Activated naive CD8-positive, alpha-beta T cell (primary cell): Measurements from ENCODE around the gene GINS1.

Experiments
- H3K27ac Mint-ChIP-seq: one replicate; pipeline ENCODE4 v1.8.0; 2021; ENCODE audit warnings: mixed read lengths
- H3K27me3 Mint-ChIP-seq: one replicate; pipeline ENCODE4 v1.8.0; 2021; ENCODE audit warnings: mixed read lengths
- H3K36me3 Mint-ChIP-seq: one replicate; pipeline ENCODE4 v1.8.0; 2021; ENCODE audit warnings: mixed read lengths
- H3K4me1 Mint-ChIP-seq: one replicate; pipeline ENCODE4 v1.8.0; 2021; ENCODE audit warnings: low read depth, mixed read lengths
- H3K4me3 Mint-ChIP-seq: one replicate; pipeline ENCODE4 v1.8.0; 2021; ENCODE audit warnings: mild to moderate bottlenecking, mixed read lengths
- H3K9me3 Mint-ChIP-seq: one replicate; pipeline ENCODE4 v1.8.0; 2021; ENCODE audit warnings: low read depth, mixed read lengths

The GINS1 gene

GRCh38 chr20:25486377-25486776, 78.9 kb downstream of the GINS1 start:
- Mint-ChIP-seq H3K9me3 (no peaks in the 10 kb centered on the region), H3K27ac (peak overlapping the region; percentile 35), H3K4me3 (no peak overlapping the region), H3K36me3 (no peaks in the 10 kb centered on the region), H3K4me1 (peaks cover 26% of the 10 kb centered on the region), H3K27me3 (no peaks in the 10 kb centered on the region)

- Mint-ChIP-seq H3K4me1 (peaks cover 26% of the 10 kb centered on the region), H3K4me3 (no peak overlapping the region), H3K9me3 (no peaks in the 10 kb centered on the region), H3K27ac (no peak overlapping the region), H3K36me3 (no peaks in the 10 kb centered on the region), H3K27me3 (no peaks in the 10 kb centered on the region)
Observed at GRCh38 chr20:25487306-25487705, 79.8 kb downstream of the GINS1 start.

GRCh38 chr20:25487975-25488374, 80.5 kb downstream of the GINS1 start:
- H3K4me1 Mint-ChIP-seq: peaks cover 26% of the 10 kb centered on the region
- no peaks in the 10 kb centered on the region for H3K9me3 Mint-ChIP-seq
- H3K4me3 Mint-ChIP-seq: no peak overlapping the region
- no peak overlapping the region for H3K27ac Mint-ChIP-seq
- H3K36me3 Mint-ChIP-seq: no peaks in the 10 kb centered on the region
- H3K27me3 Mint-ChIP-seq: no peaks in the 10 kb centered on the region

GRCh38 chr20:25489221-25489871, 81.9 kb downstream of the GINS1 start:
- Mint-ChIP-seq H3K4me3 (no peak overlapping the region), H3K27ac (no peak overlapping the region), H3K36me3 (no peaks in the 10 kb centered on the region), H3K9me3 (no peaks in the 10 kb centered on the region), H3K4me1 (peaks cover 24% of the 10 kb centered on the region), H3K27me3 (no peaks in the 10 kb centered on the region)

GRCh38 chr20:25490656-25491445, 83.4 kb downstream of the GINS1 start:
- no peaks in the 10 kb centered on the region for H3K9me3 Mint-ChIP-seq
- H3K36me3 Mint-ChIP-seq: no peaks in the 10 kb centered on the region
- no peak overlapping the region for H3K4me3 Mint-ChIP-seq
- H3K27ac Mint-ChIP-seq: no peak overlapping the region
- no peaks in the 10 kb centered on the region for H3K27me3 Mint-ChIP-seq
- H3K4me1 Mint-ChIP-seq: peaks cover 10% of the 10 kb centered on the region

GRCh38 chr20:25491446-25492038, 84.1 kb downstream of the GINS1 start:
- no peaks in the 10 kb centered on the region for H3K27me3 Mint-ChIP-seq
- H3K9me3 Mint-ChIP-seq: no peaks in the 10 kb centered on the region
- peaks cover 4% of the 10 kb centered on the region for H3K4me1 Mint-ChIP-seq
- no peaks in the 10 kb centered on the region for H3K36me3 Mint-ChIP-seq
- H3K4me3 Mint-ChIP-seq: no peak overlapping the region
- H3K27ac Mint-ChIP-seq: no peak overlapping the region

- H3K4me3 Mint-ChIP-seq: no peak overlapping the region
- no peaks in the 10 kb centered on the region for H3K36me3 Mint-ChIP-seq
- H3K4me1 Mint-ChIP-seq: no peaks in the 10 kb centered on the region
- H3K27me3 Mint-ChIP-seq: no peaks in the 10 kb centered on the region
- no peaks in the 10 kb centered on the region for H3K9me3 Mint-ChIP-seq
- H3K27ac Mint-ChIP-seq: no peak overlapping the region
Observed at GRCh38 chr20:25493137-25493536, 85.7 kb downstream of the GINS1 start.

GRCh38 chr20:25493748-25494505, 86.5 kb downstream of the GINS1 start:
- Mint-ChIP-seq H3K36me3 (no peaks in the 10 kb centered on the region), H3K4me1 (no peaks in the 10 kb centered on the region), H3K27ac (no peak overlapping the region), H3K9me3 (no peaks in the 10 kb centered on the region), H3K4me3 (no peak overlapping the region), H3K27me3 (no peaks in the 10 kb centered on the region)

GRCh38 chr20:25494506-25495188, 87.2 kb downstream of the GINS1 start:
- Mint-ChIP-seq H3K9me3 (no peaks in the 10 kb centered on the region), H3K4me1 (no peaks in the 10 kb centered on the region), H3K27ac (no peak overlapping the region)

GRCh38 chr20:25495189-25495824, 87.8 kb downstream of the GINS1 start:
- Mint-ChIP-seq H3K27ac (no peak overlapping the region), H3K4me1 (no peaks in the 10 kb centered on the region), H3K36me3 (no peaks in the 10 kb centered on the region), H3K4me3 (no peak overlapping the region), H3K27me3 (no peaks in the 10 kb centered on the region), H3K9me3 (no peaks in the 10 kb centered on the region)

More at GRCh38 chr20:25494506-25495188, 87.2 kb downstream of the GINS1 start:
- H3K36me3 Mint-ChIP-seq: no peaks in the 10 kb centered on the region
- H3K27me3 Mint-ChIP-seq: no peaks in the 10 kb centered on the region
- H3K4me3 Mint-ChIP-seq: no peak overlapping the region

- H3K4me1 Mint-ChIP-seq: no peaks in the 10 kb centered on the region
- H3K27me3 Mint-ChIP-seq: no peaks in the 10 kb centered on the region
- no peaks in the 10 kb centered on the region for H3K9me3 Mint-ChIP-seq
- H3K27ac Mint-ChIP-seq: no peak overlapping the region
- no peak overlapping the region for H3K4me3 Mint-ChIP-seq
- no peaks in the 10 kb centered on the region for H3K36me3 Mint-ChIP-seq
Observed at GRCh38 chr20:25496165-25496967, 88.9 kb downstream of the GINS1 start.

- H3K9me3 Mint-ChIP-seq: no peaks in the 10 kb centered on the region
- H3K36me3 Mint-ChIP-seq: no peaks in the 10 kb centered on the region
- no peak overlapping the region for H3K4me3 Mint-ChIP-seq
- no peak overlapping the region for H3K27ac Mint-ChIP-seq
- H3K27me3 Mint-ChIP-seq: no peaks in the 10 kb centered on the region
- no peaks in the 10 kb centered on the region for H3K4me1 Mint-ChIP-seq
Observed at GRCh38 chr20:25496968-25497401, 89.5 kb downstream of the GINS1 start.

- Mint-ChIP-seq H3K9me3 (no peaks in the 10 kb centered on the region), H3K4me3 (no peak overlapping the region), H3K27me3 (no peaks in the 10 kb centered on the region), H3K27ac (no peak overlapping the region), H3K36me3 (no peaks in the 10 kb centered on the region), H3K4me1 (no peaks in the 10 kb centered on the region)
Observed at GRCh38 chr20:25497586-25498279, 90.3 kb downstream of the GINS1 start.
